RPMI7951 (cell line): ENCODE measurements around the gene FAM8A1. TPM values are rescaled to one million over a fixed set of nuclear protein-coding genes. Genes with fewer than 3 reads are reported as not detected.
A peak's percentile ranks its signal among the peaks of the same experiment; 100 is the strongest.
"Not testable (repeated sequence)": the region's sequence is repeated elsewhere in the genome, so short reads cannot be mapped to it uniquely, and the experiment has no call there.

ENCODE experiments used
- DNase-seq: peaks from one replicate; pipeline ENCODE4 v3.0.0-alpha.2; 2012; ENCODE audit warnings: low read depth
- total RNA-seq: library from RNA; depleted of rRNA; stranded (reverse); fragments of >200 nt; shearing (Covaris generic); gene quantifications from 2 replicates; pipeline ENCODE4 v1.2.3, GENCODE V29; 2014; rRNA removed

The FAM8A1 gene
- 10.6 and 12.1 TPM in 2 replicates for total RNA-seq

DNA sequence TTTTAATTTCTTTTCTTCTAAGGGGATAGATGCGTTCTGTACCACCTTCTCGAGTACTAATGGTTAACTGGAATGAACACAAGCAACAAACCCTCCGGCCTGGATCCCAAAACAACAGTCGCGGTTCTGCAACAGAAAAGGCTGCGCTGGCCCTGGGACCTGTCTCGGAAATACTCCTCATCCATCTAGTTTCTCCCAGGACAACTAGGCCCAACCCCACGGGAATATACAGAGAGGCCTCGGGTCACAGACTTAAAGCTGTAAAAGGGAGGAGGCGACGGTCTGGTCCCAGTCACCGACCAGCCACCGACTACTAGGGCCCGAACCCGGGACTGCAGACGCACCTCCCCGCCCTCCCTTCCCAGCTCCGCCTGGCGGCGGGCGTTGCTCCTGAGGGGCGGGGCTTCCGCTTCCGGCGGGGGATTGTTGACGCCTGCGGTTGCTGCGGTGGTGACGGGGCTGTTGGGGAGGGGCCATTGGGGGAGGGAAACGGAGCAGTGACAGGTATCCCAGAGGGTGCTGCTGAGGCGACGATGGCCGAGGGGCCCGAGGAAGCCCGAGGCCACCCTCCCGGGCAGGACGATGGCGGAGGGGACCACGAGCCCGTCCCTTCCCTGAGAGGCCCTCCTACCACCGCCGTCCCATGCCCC, at the start of gene FAM8A1:
Gene FAM8A1 (plus strand): TSS at position 426 of the 650 bp plus-strand sequence. CDS start 108 bp downstream, at position 534.
- peak; percentile 86 for DNase-seq

DNA sequence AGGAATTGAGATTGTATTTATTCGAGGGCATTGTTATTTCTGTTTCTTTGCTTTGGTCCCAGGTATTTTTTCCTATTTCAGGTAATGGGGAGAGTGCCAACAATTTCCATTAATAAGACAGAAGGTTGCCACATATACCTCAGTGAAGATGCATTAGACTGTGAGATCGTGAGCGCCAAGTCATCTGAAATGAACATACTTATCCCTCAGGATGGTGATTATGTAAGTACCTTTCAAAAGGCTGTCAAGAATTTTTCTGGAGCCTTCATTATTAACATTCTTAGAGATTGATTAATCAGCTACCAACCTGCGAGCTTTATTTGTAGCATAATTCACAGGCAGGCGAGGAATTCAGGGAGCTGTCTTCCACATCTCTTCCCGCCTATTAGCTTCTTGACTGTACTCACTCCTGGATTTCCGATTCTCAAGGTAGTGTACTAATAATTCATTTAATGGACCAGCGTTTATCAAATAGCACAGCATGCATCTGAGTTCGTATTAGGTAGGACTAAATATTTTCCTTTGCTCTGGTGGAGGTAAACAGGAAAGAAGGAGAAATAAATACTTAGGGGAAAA, 48.6 kb upstream of the FAM8A1 start:
- DNase-seq = no peak

- DNase-seq = no peak
These were observed 47.2 kb upstream of the FAM8A1 start for GRCh38 chr6:17552861-17553260.

- DNase-seq = no peak
These were observed 44.1 kb upstream of the FAM8A1 start for GRCh38 chr6:17556014-17556413.

GRCh38 chr6:17562636-17563035, 37.5 kb upstream of the FAM8A1 start:
- no peak for DNase-seq

DNA sequence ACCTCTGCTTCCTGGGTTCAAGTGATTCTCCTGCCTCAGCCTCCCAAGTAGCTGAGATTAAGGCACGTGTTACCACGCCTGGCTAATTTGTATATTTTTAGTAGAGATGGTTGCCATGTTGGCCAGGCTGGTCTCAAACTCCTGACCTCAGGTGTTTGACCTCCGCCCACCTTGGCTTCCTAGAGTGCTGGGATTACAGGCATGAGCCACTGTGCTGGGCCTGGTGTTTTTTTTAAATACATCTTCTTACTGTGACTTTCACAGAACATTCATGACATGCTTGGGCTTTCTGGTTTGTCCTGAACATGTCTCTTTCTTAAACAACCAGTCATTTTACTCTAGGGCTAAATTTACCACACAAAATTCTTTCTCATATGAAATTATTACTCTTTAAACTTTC, 34.7 kb upstream of the FAM8A1 start:
- DNase-seq = no peak

DNA sequence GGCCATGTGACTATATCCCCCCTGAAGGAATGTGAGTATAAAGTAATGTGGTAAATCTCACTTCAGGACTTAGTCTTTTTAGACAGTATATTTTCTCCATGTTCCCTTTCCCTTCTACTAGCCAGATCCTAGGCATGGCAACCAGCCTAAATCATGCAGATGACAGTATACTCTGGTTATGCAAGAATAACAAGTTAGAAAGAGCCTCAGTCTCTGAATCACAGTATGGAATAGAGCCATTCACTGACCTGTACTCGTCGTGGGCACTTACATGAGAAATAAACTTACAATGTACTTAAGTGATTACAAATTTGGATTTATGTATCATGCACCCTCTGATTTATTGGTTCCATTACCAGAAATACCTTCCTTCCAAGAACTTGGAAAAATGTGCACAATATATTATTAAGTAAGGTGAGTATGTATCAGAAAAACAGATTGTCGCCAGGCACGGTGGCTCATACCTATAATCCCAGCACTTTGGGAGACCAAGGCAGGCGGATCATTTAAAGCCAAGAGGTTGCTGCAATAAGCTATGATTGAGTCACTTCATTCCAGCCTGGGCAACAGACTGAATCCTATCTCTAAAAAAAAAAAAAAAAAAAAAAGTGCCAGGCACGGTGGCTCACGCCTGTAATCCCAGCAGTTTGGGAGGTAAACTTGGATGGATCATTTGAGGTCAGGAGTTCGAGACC, 25.1 kb upstream of the FAM8A1 start:
- peak; percentile 50 for DNase-seq

DNA sequence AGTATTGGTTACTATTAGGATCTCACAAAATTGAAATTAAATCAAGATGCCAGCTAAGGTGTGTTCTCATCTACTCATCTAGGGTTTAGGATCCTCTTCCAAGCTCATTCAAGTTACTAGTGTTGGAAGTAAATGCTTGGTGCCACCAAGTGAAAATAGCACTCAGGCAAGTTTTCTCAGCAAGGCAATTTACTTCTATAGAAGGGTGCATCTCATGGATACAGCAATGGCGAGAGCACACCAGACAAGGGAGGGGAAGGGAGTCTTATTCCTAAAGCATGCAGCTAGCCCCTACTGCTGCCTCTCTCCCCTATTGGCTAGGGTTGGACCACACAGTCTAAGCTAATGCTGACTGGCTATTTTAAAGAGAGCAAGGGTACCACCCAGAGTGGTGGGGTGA, 23.0 kb upstream of the FAM8A1 start:
- DNase-seq = no peak

GRCh38 chr6:17580518-17581048, 19.5 kb upstream of the FAM8A1 start:
- peak; percentile 69 for DNase-seq

- peak; percentile 14 for DNase-seq
These were observed 18.8 kb upstream of the FAM8A1 start for GRCh38 chr6:17581282-17581681.

- no peak for DNase-seq
These were observed 16.3 kb upstream of the FAM8A1 start for GRCh38 chr6:17583811-17584210.

DNA sequence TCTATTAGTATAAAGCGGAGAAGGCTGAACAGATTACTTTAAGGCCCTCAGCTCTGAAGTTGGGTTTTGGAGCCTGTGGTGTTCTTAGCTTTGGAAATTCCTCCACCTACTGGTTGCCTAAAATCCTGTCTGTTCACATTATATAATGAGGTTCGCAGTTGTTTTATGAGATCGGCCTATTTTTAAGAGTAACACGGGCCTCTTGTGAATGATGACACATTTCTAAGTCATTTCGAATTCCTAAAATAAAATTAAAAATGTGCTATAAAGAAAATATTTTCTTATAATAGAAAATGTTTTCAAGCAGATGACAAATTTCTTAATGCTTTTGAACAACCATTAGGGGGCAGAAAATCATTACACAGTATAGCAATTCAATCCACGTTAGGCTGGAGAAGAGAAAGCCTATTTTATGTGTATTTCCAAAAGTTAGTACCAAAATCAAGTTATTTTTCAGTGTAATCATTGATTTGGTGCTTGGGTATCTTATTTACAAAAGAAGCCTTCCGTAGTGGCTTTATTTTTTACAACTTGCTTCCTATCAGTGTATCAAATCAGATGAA, 15.8 kb upstream of the FAM8A1 start:
- DNase-seq = peak; percentile 76

- peak; percentile 34 for DNase-seq
These were observed 14.2 kb upstream of the FAM8A1 start for GRCh38 chr6:17585766-17586490.

GRCh38 chr6:17586623-17587022, 13.5 kb upstream of the FAM8A1 start:
- DNase-seq = not testable (repeated sequence)

DNA sequence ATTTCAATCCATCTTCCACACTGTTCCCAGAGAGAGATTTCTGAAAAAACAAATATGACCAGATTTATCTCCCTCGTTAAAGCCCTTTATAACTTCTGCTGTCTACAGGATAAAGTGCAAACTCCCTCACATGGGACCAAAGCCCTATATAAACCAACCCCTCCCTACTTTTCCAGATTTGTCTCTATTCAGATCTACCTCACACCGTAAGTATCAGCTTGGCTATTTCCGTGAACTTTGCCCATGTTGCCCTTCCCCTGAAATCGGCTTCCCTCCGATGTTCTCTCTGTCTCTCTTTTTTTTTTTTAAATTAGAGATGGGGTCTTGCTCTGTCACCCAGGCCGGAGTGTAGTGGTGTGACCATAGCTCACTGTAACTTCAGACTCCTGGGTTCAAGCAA, 12.1 kb upstream of the FAM8A1 start:
- no peak for DNase-seq

GRCh38 chr6:17589406-17590096, 10.6 kb upstream of the FAM8A1 start:
- peak; percentile 82 for DNase-seq

- DNase-seq = no peak
These were observed 8.8 kb upstream of the FAM8A1 start for GRCh38 chr6:17591287-17591686.

DNA sequence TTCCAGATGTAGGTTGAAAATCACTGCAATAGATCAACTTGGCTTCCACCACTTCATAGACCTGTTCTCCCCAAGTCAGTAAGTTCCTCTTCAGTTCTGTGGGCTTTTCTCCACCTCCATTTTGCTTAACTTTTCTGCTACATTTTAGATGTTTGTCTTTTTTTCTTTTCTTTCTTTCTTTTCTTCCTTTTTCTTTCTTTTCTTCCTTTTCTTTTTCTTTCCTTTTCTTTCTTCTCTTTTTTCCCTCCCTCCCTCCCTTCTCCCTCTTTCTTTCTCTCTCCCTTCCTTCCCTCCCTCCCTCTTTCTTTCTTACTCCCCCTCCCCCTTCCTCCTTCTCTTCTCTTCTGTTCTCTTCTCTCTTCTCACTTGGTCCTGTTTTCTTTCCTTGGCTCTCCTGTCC, 6.9 kb upstream of the FAM8A1 start:
- DNase-seq = no peak

GRCh38 chr6:17596085-17596484, 4.0 kb upstream of the FAM8A1 start:
- DNase-seq = no peak

DNA sequence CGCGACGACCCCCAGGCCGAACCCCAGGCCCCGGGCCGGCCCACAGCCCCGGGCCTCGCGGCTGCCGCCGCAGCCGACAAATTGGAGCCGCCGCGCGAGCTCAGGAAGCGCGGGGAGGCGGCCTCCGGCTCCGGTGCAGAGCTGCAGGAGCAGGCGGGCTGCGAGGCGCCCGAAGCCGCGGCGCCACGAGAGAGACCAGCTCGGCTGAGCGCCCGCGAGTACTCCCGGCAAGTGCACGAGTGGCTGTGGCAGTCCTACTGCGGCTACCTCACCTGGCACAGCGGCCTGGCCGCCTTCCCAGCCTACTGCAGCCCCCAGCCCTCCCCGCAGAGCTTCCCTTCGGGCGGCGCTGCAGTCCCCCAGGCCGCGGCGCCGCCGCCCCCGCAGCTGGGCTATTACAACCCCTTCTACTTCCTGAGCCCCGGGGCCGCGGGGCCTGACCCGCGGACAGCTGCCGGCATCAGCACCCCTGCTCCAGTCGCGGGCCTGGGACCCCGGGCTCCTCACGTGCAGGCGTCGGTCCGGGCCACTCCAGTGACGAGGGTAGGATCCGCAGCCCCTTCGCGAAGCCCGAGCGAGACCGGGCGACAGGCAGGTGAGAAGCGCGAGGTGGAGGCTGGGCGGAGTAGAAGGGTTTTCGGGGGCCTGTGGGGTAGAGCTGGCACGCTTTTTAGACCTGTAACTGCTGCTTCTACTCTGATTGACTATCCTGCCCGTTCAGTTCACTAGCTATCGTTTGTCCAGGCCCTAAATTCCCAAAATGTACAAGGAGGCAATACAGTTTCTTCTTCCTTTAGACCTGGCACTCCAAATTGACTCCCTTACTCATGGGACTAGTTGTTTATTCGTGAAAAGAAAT, 654 bp downstream of the FAM8A1 start:
- DNase-seq = peak; percentile 42
